Measurements from ENCODE around the gene SLC2A4RG. TPM values are rescaled to one million over a fixed set of nuclear protein-coding genes. Genes with fewer than 3 reads are reported as not detected.

Gene SLC2A4RG
- total and polyA plus RNA-seq, 2 of the 13 experiments (the other 11 are each of a cell fraction or from before 2014, with no cell fraction given): 91.4 to 95.9 TPM

DNA sequence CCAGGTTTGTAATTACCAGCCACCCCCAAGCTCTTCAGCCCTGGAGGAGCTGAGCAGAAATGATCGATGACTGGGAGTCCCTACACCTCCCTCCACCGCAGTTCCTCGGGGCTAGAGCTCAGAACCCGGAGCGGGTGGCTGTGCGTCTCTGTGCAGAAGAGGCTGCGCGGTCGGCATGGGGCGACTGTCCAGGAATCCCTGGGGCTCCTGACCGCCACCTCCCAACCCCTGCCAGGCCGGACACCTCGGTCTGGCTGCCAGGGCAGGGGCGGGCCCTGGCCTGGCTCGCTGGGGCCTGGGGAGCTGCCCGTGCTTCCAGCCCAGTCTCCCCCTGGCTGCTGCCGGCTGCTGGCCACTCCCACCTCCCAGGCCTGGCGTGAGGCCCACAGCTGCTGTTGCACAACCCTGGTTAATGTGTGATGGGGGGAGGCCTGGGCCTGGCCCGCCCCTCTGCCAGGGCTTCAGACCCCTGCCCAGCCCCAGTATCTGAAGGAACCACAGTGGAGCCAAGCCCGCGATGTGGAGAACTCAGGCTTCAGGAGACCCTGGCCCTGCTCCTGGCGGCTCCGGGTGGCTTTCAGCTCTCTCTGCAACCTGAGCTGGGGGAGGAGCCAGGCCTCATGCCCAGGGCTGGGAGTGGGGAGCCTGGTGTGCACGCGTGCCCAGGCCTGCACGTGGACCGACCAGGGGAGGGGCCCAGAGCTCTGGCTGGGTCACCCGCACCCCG, 1.2 kb downstream of the SLC2A4RG start (continued):
- peak; percentile 99 for TF ChIP-seq ZNF883 (CRISPR knock-in tag; IDR thresholded peaks at IDR 0.05; ENCODE audit: not compliant biosample characterization)
- peak; percentile 74 for TF ChIP-seq CCAR2 (optimal IDR thresholded peaks at IDR 0.05; ENCODE audit: low read depth, low read length)
- peak; percentile 63; the same call in 1 of the 2 replicates for TF ChIP-seq ZNF776 (CRISPR knock-in tag; IDR thresholded peaks at IDR 0.05)
- no peak for TF ChIP-seq SMARCC2 (IDR thresholded peaks at IDR 0.05)
- 0 out of 2 replicates have a peak, but pooled peaks have one; percentile 53 for TF ChIP-seq ISX (CRISPR knock-in tag; conservative IDR thresholded peaks at IDR 0.05)
- TF ChIP-seq ZNF414 (CRISPR knock-in tag; IDR thresholded peaks at IDR 0.05): peak; percentile 96
- TF ChIP-seq SPEN (CRISPR knock-in tag; IDR thresholded peaks at IDR 0.05; ENCODE audit: low read depth): peak; percentile 99
- TF ChIP-seq, protein P1, sequence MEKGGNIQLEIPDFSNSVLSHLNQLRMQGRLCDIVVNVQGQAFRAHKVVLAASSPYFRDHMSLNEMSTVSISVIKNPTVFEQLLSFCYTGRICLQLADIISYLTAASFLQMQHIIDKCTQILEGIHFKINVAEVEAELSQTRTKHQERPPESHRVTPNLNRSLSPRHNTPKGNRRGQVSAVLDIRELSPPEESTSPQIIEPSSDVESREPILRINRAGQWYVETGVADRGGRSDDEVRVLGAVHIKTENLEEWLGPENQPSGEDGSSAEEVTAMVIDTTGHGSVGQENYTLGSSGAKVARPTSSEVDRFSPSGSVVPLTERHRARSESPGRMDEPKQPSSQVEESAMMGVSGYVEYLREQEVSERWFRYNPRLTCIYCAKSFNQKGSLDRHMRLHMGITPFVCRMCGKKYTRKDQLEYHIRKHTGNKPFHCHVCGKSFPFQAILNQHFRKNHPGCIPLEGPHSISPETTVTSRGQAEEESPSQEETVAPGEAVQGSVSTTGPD (CRISPR knock-in tag; IDR thresholded peaks at IDR 0.05): peak; percentile 82; the same call in 1 of the 2 replicates
- TF ChIP-seq ATM (IDR thresholded peaks at IDR 0.05; ENCODE audit: borderline replicate concordance): no peak
- no peak for TF ChIP-seq HCFC1 (IDR thresholded peaks at IDR 0.05; ENCODE audit: low read depth, low read length)
- TF ChIP-seq HMG20B (CRISPR knock-in tag; conservative IDR thresholded peaks at IDR 0.05): peak; percentile 94
- TF ChIP-seq SSRP1 (CRISPR knock-in tag; IDR thresholded peaks at IDR 0.05): 0 out of 2 replicates have a peak, but pooled peaks have one; percentile 81
- TF ChIP-seq SIX1 (CRISPR knock-in tag; IDR thresholded peaks at IDR 0.05; ENCODE audit: borderline replicate concordance): peak; percentile 80
- peak; percentile 76; the same call in 1 of the 2 replicates for TF ChIP-seq ZFP62 (CRISPR knock-in tag; IDR thresholded peaks at IDR 0.05)
- TF ChIP-seq NCOA1 (CRISPR knock-in tag; IDR thresholded peaks at IDR 0.05): peak; percentile 92
- peak; percentile 97 for TF ChIP-seq ZNF607 (CRISPR knock-in tag; IDR thresholded peaks at IDR 0.05; ENCODE audit: borderline replicate concordance)
- TF ChIP-seq ZNF598 (CRISPR knock-in tag; IDR thresholded peaks at IDR 0.05; ENCODE audit: borderline replicate concordance): peak; percentile 61; the same call in 1 of the 2 replicates
- TF ChIP-seq FOXO1 (CRISPR knock-in tag; IDR thresholded peaks at IDR 0.05): peak; percentile 81
- TF ChIP-seq SMAD9 (CRISPR knock-in tag; IDR thresholded peaks at IDR 0.05): peak; percentile 52; the same call in 1 of the 2 replicates
- no peak for TF ChIP-seq SRSF9 (IDR thresholded peaks at IDR 0.05; ENCODE audit: borderline replicate concordance, insufficient read depth, low read depth, low read length, poor library complexity, severe bottlenecking)
- TF ChIP-seq SP1 (IDR thresholded peaks at IDR 0.05): no peak
- TF ChIP-seq SP1 (CRISPR knock-in tag; IDR thresholded peaks at IDR 0.05): peak; percentile 98
- TF ChIP-seq, protein P2, sequence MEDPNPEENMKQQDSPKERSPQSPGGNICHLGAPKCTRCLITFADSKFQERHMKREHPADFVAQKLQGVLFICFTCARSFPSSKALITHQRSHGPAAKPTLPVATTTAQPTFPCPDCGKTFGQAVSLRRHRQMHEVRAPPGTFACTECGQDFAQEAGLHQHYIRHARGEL (CRISPR knock-in tag; IDR thresholded peaks at IDR 0.05): peak; percentile 93; the same call in 1 of the 2 replicates

Measured in HepG2 (cell line).